ENCODE measurements around the gene EMC9.
A peak's percentile ranks its signal among the peaks of the same experiment; 100 is the strongest.

EMC9 gene

GRCh38 chr14:24141097-24141880 is at the start of gene EMC9:
Gene EMC9, minus strand, starts transcription at chr14:24141591. Its CDS starts 287 bp downstream, at chr14:24141304.
- peak; percentile 100 for DNase-seq

GRCh38 chr14:24190416-24190815 is 49.0 kb upstream of the EMC9 start:
- no peak for DNase-seq

- DNase-seq: no peak
Measured at GRCh38 chr14:24189460-24189859, 48.1 kb upstream of the EMC9 start.

- no peak for DNase-seq
Measured at GRCh38 chr14:24189059-24189375, 47.6 kb upstream of the EMC9 start.

- DNase-seq: peak; percentile 97 to 98 (median 98)
Measured at GRCh38 chr14:24188251-24189058, 47.1 kb upstream of the EMC9 start, which contains the start of gene IPO4. Gene IPO4, minus strand, starts transcription at chr14:24188816. Its CDS starts 29 bp downstream, at chr14:24188787.

GRCh38 chr14:24187539-24187915 is 46.1 kb upstream of the EMC9 start:
- DNase-seq: no peak

- no peak for DNase-seq
Measured at GRCh38 chr14:24186831-24187538, 45.6 kb upstream of the EMC9 start.

GRCh38 chr14:24185741-24186140 is 44.4 kb upstream of the EMC9 start:
- no peak for DNase-seq

GRCh38 chr14:24185026-24185425 is 43.6 kb upstream of the EMC9 start:
- no peak for DNase-seq

- DNase-seq: no peak
Measured at GRCh38 chr14:24184104-24184970, 42.9 kb upstream of the EMC9 start.

GRCh38 chr14:24183014-24183481 is 41.7 kb upstream of the EMC9 start:
- no peak for DNase-seq

- DNase-seq: no peak
Measured at GRCh38 chr14:24182110-24182882, 40.9 kb upstream of the EMC9 start.

- no peak for DNase-seq
Measured at GRCh38 chr14:24181371-24182077, 40.1 kb upstream of the EMC9 start.

- no peak for DNase-seq
Measured at GRCh38 chr14:24179961-24180796, 38.8 kb upstream of the EMC9 start.

GRCh38 chr14:24179294-24179960 is 38.0 kb upstream of the EMC9 start:
- DNase-seq: no peak

GRCh38 chr14:24178399-24179178 is 37.2 kb upstream of the EMC9 start:
- DNase-seq: no peak

- DNase-seq: no peak
Measured at GRCh38 chr14:24177891-24178290, 36.5 kb upstream of the EMC9 start.

- no peak for DNase-seq
Measured at GRCh38 chr14:24177041-24177825, 35.8 kb upstream of the EMC9 start.

Measured in suppressor macrophage treated with lipopolysaccharide for 1 hour (primary cell).